DOHH2 (cell line): ENCODE measurements around the gene ALCAM.

Experiments used
- EZH2phosphoT487 ChIP-seq: fragments of 200-600 bp; sonication (generic); IDR thresholded peaks from 2 replicates; pipeline ENCODE4 v1.6.1; 2017; ENCODE audit warnings: borderline replicate concordance, mild to moderate bottlenecking, antibody characterized with exemption, low read length, moderate library complexity, mixed read lengths
- TF ChIP-seq, protein P1 (sequence below): fragments of 200-600 bp; sonication (generic); IDR thresholded peaks from one replicate; pipeline ENCODE4 v1.5.1; 2014; ENCODE audit warnings: antibody characterized with exemption, mild to moderate bottlenecking, low read depth, low read length; ENCODE audit not compliant: poor library complexity, severe bottlenecking

DNA sequence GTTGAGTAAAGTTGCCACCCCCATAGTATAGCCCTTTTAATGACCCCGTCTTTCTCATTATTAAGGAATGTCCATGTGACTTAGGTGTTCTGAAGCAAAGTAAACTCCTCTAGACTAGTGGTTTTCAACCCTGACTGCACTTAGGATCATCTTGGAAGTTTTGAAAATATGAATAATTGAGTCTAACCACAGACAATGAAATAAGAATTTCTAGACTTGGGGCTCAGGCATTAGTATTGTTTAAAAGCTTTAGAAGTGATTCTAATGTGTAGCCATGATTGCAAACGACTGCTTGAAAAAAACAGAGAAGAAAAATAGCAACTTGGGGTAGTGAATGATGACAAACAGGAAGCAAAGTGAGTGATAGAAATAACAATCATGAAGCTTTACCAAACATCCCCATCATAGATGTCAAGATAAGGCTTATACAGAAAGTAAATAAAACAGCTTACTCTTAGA is 35.0 kb downstream of the ALCAM start:
- TF ChIP-seq, protein P1, sequence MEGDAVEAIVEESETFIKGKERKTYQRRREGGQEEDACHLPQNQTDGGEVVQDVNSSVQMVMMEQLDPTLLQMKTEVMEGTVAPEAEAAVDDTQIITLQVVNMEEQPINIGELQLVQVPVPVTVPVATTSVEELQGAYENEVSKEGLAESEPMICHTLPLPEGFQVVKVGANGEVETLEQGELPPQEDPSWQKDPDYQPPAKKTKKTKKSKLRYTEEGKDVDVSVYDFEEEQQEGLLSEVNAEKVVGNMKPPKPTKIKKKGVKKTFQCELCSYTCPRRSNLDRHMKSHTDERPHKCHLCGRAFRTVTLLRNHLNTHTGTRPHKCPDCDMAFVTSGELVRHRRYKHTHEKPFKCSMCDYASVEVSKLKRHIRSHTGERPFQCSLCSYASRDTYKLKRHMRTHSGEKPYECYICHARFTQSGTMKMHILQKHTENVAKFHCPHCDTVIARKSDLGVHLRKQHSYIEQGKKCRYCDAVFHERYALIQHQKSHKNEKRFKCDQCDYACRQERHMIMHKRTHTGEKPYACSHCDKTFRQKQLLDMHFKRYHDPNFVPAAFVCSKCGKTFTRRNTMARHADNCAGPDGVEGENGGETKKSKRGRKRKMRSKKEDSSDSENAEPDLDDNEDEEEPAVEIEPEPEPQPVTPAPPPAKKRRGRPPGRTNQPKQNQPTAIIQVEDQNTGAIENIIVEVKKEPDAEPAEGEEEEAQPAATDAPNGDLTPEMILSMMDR: no peak
- no peak for TF ChIP-seq EZH2phosphoT487
